BE2C (cell line): ENCODE results near the gene GTF2A1L. TPM values are rescaled to one million over a fixed set of nuclear protein-coding genes. Genes with fewer than 3 reads are reported as not detected.

Experiments
- DNase-seq: peaks from one replicate; pipeline ENCODE4 v3.0.0-alpha.2; 2020
- H3K27me3 ChIP-seq: fragments of 250-450 bp; sonication (Bioruptor Pico); 2 replicates; pipeline ENCODE4 v1.5.1; 2020; ENCODE audit warnings: mild to moderate bottlenecking
- H3K36me3 ChIP-seq: fragments of 250-450 bp; sonication (Bioruptor Pico); 2 replicates; pipeline ENCODE4 v1.5.1; 2020; ENCODE audit warnings: mild to moderate bottlenecking
- H3K4me1 ChIP-seq: fragments of 250-450 bp; sonication (Bioruptor Pico); 2 replicates; pipeline ENCODE4 v1.5.1; 2020
- H3K4me3 ChIP-seq: 2 replicates; pipeline ENCODE4 v1.5.1; 2011; ENCODE audit warnings: low read depth, low read length
- H3K9me3 ChIP-seq: fragments of 250-450 bp; sonication (Bioruptor Pico); 2 replicates; pipeline ENCODE4 v1.5.1; 2020
- polyA plus RNA-seq: library from polyadenylated mRNA; unstranded; fragments of >200 nt; gene quantifications from one replicate; pipeline ENCODE4 v1.2.1, GENCODE V29; 2012; ENCODE audit warnings: low read depth, missing spikeins; ENCODE audit not compliant: insufficient read length, insufficient read depth
- TF ChIP-seq, protein P1 (sequence below): IDR thresholded peaks from 2 replicates; pipeline ENCODE4 v1.5.1; 2012; ENCODE audit warnings: mild to moderate bottlenecking, low read depth, low read length

GTF2A1L gene, protein sequence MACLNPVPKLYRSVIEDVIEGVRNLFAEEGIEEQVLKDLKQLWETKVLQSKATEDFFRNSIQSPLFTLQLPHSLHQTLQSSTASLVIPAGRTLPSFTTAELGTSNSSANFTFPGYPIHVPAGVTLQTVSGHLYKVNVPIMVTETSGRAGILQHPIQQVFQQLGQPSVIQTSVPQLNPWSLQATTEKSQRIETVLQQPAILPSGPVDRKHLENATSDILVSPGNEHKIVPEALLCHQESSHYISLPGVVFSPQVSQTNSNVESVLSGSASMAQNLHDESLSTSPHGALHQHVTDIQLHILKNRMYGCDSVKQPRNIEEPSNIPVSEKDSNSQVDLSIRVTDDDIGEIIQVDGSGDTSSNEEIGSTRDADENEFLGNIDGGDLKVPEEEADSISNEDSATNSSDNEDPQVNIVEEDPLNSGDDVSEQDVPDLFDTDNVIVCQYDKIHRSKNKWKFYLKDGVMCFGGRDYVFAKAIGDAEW
- polyA plus RNA-seq: not detected

DNA sequence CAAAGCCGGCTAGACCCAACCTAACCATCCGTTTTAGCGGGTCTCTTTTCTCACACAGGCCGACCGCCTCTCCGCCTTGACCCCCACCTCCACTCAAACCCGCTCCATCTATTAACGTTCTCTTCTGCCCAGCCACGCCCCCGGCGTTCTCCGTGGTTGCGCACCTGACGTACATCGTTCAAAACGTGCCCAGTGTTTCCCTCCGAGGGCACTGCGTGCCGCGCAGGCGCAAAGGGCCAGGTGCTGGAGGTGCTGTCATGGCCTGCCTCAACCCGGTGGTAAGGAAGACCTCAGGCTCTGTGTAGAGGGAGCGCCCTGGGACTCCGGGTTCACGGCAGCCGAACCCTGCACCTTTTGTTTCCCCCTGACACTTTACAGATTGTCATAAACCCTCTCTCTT is at the start of gene GTF2A1L:
Gene GTF2A1L (plus strand): TSS at position 239 of the 400 bp plus-strand sequence. CDS start 19 bp downstream, at position 258.
- no peaks in the 10 kb centered on the region for H3K4me1 ChIP-seq
- TF ChIP-seq, protein P1, sequence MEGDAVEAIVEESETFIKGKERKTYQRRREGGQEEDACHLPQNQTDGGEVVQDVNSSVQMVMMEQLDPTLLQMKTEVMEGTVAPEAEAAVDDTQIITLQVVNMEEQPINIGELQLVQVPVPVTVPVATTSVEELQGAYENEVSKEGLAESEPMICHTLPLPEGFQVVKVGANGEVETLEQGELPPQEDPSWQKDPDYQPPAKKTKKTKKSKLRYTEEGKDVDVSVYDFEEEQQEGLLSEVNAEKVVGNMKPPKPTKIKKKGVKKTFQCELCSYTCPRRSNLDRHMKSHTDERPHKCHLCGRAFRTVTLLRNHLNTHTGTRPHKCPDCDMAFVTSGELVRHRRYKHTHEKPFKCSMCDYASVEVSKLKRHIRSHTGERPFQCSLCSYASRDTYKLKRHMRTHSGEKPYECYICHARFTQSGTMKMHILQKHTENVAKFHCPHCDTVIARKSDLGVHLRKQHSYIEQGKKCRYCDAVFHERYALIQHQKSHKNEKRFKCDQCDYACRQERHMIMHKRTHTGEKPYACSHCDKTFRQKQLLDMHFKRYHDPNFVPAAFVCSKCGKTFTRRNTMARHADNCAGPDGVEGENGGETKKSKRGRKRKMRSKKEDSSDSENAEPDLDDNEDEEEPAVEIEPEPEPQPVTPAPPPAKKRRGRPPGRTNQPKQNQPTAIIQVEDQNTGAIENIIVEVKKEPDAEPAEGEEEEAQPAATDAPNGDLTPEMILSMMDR: no peak
- no peaks in the 10 kb centered on the region for H3K36me3 ChIP-seq
- no peaks in the 10 kb centered on the region for H3K27me3 ChIP-seq
- no peaks in the 10 kb centered on the region for H3K9me3 ChIP-seq
- no peak within 1 kb of the TSS for H3K4me3 ChIP-seq
- DNase-seq: no peak

DNA sequence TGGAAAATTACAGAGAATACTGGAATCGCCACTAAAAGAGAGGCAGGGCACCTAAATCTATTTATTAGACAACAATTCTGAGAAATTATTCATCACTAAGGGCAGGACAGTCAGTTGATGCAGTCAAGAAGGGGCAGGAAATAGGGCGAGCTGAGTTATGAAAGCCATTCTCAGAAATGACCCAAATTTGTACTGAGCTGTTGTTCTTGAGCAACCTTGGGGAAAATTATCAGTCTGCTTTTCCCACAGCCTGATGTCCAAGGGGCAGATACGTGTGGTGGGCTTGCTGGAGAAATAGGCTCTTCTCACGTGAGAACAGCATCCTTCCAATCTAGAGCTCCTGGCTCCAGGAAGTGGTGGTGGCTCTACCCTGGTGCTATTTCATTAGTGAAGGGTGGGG is 49.1 kb upstream of the GTF2A1L start:
- TF ChIP-seq, protein P1: no peak
- H3K36me3 ChIP-seq: no peaks in the 10 kb centered on the region
- no peak for DNase-seq
- no peak overlapping the region for H3K4me3 ChIP-seq
- no peaks in the 10 kb centered on the region for H3K27me3 ChIP-seq
- H3K9me3 ChIP-seq: no peaks in the 10 kb centered on the region
- no peaks in the 10 kb centered on the region for H3K4me1 ChIP-seq

DNA sequence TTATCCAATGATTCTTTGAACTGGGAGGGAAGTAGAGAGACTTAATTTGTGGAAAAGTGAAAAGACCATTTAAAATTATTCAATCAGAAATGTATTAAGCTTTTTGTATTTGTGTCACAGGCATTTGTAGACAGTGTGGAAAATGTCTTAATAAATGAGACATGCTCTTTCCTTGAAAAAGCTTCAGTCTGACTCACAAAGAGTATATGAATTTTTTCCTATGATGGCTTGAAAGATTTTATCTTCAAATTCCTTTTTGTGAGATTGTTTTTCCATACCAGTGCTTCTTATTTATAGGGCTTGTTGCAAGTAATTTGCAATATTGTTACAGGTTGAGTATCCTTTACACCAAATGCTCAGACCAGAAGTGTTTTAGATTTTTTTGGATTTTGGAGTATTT is 48.2 kb upstream of the GTF2A1L start:
- DNase-seq: no peak
- TF ChIP-seq, protein P1: no peak
- Histone ChIP-seq H3K4me1 (no peaks in the 10 kb centered on the region), H3K36me3 (no peaks in the 10 kb centered on the region), H3K27me3 (no peaks in the 10 kb centered on the region), H3K9me3 (no peaks in the 10 kb centered on the region), H3K4me3 (no peak overlapping the region)

DNA sequence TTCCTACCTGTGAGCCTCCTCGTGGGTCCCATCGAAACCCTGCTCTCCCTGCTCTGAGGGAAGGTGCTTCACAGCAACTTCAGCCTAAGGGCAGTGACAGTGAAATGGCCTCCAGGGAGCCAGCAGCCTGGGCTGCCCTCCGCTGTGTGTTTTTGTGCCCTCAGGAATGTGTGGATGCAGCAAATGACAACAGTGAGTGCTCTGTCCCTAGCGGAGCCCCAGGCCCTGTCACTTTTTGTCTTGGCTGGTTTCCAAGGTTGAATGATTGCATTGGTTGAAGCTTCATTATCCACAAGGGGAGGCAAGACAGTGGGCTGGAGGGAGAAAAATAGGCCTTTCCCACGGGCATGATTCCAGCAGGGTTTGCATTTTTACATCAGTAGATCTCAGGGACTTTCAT is 44.8 kb upstream of the GTF2A1L start:
- TF ChIP-seq, protein P1: no peak
- peak; percentile 24 for DNase-seq
- Histone ChIP-seq H3K9me3 (no peaks in the 10 kb centered on the region), H3K27me3 (no peaks in the 10 kb centered on the region), H3K4me1 (no peaks in the 10 kb centered on the region), H3K36me3 (no peaks in the 10 kb centered on the region), H3K4me3 (no peak overlapping the region)

DNA sequence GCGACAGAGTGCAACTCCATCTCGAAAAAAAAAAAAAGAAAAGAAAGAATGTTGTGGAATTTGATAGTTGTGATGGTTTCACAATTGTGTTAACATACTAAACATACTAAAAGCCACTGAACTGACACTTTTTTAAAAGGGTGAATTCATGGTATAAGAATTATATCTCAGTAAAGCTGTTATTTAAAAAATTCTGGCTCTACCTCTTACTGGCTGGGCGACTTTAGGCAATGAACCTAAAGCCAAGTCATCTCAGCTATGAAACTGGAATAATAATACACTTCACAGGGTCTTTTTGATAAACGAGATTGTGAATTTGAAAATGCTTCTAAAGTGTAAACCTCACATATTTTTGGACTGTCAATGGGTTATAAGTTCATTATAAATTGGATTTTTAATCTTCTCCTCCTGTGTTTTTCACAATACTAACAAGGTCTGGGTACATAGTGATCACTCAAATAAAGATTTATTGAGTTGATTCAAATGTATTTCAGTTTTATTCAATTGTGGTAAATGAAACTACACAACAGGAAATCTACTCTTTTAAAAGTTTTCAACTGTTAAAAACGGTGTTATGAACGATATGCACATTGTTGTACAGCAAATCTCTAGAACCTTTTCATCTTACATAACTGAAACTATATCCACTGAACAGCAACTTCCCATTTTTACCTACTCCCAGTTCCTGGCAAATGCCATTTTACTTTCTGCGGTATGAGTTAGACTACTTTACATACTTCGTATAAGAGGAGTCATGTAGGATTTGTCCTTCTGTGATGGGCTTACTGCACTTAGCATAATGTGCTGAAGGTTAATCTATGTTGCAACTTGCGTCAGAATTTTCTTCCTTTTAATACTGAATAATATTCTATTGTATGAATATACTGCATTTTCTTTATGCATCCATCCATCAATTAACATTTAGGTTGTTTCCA is 43.0 kb upstream of the GTF2A1L start:
- no peak for DNase-seq
- Histone ChIP-seq H3K36me3 (no peaks in the 10 kb centered on the region), H3K4me3 (no peak overlapping the region), H3K4me1 (no peaks in the 10 kb centered on the region), H3K9me3 (no peaks in the 10 kb centered on the region), H3K27me3 (no peaks in the 10 kb centered on the region)
- TF ChIP-seq, protein P1: no peak
